ENCODE measurements around the gene CLIC4.

DNA sequence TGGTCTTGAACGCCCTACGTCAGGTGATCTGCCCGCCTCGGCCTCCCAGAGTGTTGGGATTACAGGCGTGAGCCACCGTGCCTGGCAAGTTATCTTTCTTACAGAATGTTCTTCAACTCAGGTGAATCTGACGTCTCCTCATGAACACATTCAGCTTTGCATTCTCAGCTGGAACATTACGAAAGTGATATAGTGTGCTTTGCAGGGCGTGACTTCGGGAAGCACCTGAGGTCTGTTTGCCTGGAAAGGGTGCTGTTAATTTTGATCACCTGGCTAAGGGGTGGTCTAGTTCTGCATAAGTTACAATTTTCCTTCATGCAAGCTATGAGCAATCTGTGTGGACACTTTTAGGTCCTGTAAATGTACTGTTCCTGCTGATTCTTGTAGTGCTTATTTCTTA is 16.3 kb upstream of the CLIC4 start:
- TF ChIP-seq, protein P1, sequence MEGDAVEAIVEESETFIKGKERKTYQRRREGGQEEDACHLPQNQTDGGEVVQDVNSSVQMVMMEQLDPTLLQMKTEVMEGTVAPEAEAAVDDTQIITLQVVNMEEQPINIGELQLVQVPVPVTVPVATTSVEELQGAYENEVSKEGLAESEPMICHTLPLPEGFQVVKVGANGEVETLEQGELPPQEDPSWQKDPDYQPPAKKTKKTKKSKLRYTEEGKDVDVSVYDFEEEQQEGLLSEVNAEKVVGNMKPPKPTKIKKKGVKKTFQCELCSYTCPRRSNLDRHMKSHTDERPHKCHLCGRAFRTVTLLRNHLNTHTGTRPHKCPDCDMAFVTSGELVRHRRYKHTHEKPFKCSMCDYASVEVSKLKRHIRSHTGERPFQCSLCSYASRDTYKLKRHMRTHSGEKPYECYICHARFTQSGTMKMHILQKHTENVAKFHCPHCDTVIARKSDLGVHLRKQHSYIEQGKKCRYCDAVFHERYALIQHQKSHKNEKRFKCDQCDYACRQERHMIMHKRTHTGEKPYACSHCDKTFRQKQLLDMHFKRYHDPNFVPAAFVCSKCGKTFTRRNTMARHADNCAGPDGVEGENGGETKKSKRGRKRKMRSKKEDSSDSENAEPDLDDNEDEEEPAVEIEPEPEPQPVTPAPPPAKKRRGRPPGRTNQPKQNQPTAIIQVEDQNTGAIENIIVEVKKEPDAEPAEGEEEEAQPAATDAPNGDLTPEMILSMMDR (IDR thresholded peaks at IDR 0.05; ENCODE audit: control extremely low read depth in 1 of 3, insufficient read depth in 1 of 3, low read depth in 1 of 3, low read length in 3 of 3) = no peak
- TF ChIP-seq POLR2A (IDR thresholded peaks at IDR 0.05; ENCODE audit: control extremely low read depth in 1 of 2, low read depth in 2 of 2, low read length in 2 of 2) (no peak), RAD21 (IDR thresholded peaks at IDR 0.05 in 1 of 2, conservative IDR thresholded peaks at IDR 0.05 in 1 of 2; ENCODE audit: low read depth in 2 of 2, low read length in 2 of 2) (no peak), SP1 (IDR thresholded peaks at IDR 0.05; ENCODE audit: low read depth, low read length) (no peak)
